ENCODE results near the gene LAX1. TPM values are rescaled to one million over a fixed set of nuclear protein-coding genes. Genes with fewer than 3 reads are reported as not detected.
"Not testable (repeated sequence)": the region's sequence is repeated elsewhere in the genome, so short reads cannot be mapped to it uniquely, and the experiment has no call there.

The LAX1 gene
- total and polyA plus RNA-seq, 2 of the 4 experiments (the other 2 are of a cell fraction) = 0.03 TPM; not detected in 1

- H2AK5ac ChIP-seq (ENCODE audit: low read depth, low read length); POLR2A ChIA-PET (ENCODE audit: unreplicated experiment); H4K91ac ChIP-seq (ENCODE audit: insufficient read depth, low read depth, low read length); H3K4ac ChIP-seq (ENCODE audit: low read depth, low read length); H3K36me3 ChIP-seq (ENCODE audit: control insufficient read depth, insufficient read depth, low read length); H3K9me1 ChIP-seq (ENCODE audit: insufficient read depth, low read length); H3K4me1 ChIP-seq (ENCODE audit: control insufficient read depth, insufficient read depth, low read length); H3K27me3 ChIP-seq (ENCODE audit: control insufficient read depth, insufficient read depth, low read length); H3K18ac ChIP-seq (ENCODE audit: low read depth, low read length); H3K23ac ChIP-seq (ENCODE audit: low read depth, low read length); H4K8ac ChIP-seq (ENCODE audit: low read depth in 2 of 2, low read length in 2 of 2); BruUV-seq (replicated peaks); H3K4me3 ChIP-seq (ENCODE audit: insufficient read depth, low read depth, low read length); H4K20me1 ChIP-seq (ENCODE audit: insufficient read depth, low read length); H3K9me3 ChIP-seq (ENCODE audit: control insufficient read depth, insufficient read depth, low read length); H2BK20ac ChIP-seq (ENCODE audit: low read depth, low read length); intact Hi-C loops (cut with micrococcal nuclease); ATAC-seq (ENCODE audit: low read depth); dilution Hi-C loops (cut with HindIII; ENCODE audit: low sequenced_read_pairs, unreplicated experiment); H2AFZ ChIP-seq (replicated peaks; ENCODE audit: low read length, poor library complexity); H2BK15ac ChIP-seq (ENCODE audit: low read depth, low read length); H2BK120ac ChIP-seq (ENCODE audit: low read depth, low read length); CTCF ChIA-PET; H3K14ac ChIP-seq (replicated peaks; ENCODE audit: low read depth, low read length); in situ Hi-C loops (cut with MboI; ENCODE audit: low sequenced_read_pairs); H3K4me2 ChIP-seq (ENCODE audit: low read depth, low read length); H2AK9ac ChIP-seq (replicated peaks; ENCODE audit: low read depth, low read length, poor library complexity); H4K5ac ChIP-seq (ENCODE audit: low read depth, low read length); H3K27ac ChIP-seq (ENCODE audit: insufficient read depth, low read length); H2BK5ac ChIP-seq (ENCODE audit: low read depth, low read length, poor library complexity, severe bottlenecking); H3K79me1 ChIP-seq (ENCODE audit: low read depth in 1 of 2, low read length in 2 of 2); H3K9ac ChIP-seq (ENCODE audit: low read depth, low read length): not testable (repeated sequence)
- DNase-seq = peak; percentile 27
- no CpG with 5 or more reads among the region's 7 CpGs for WGBS, 2 experiments (ENCODE audit: extremely low coverage in 2 of 2, insufficient read length in 1 of 2)
- peak overlapping the region; percentile 21; the same call in 1 of the 2 replicates for H3K56ac ChIP-seq (ENCODE audit: extremely low read depth, insufficient read depth, low read length)
Measured at GRCh38 chr1:203761958-203762357, 3.0 kb upstream of the LAX1 start.
